IPS-11a (cell line): ENCODE data around the gene ALX4.

ENCODE experiments used
- H3K4me3 ChIP-seq: one replicate; pipeline ENCODE4 v1.5.1; 2013; ENCODE audit warnings: low read depth, low read length, control low read depth

Gene ALX4

DNA sequence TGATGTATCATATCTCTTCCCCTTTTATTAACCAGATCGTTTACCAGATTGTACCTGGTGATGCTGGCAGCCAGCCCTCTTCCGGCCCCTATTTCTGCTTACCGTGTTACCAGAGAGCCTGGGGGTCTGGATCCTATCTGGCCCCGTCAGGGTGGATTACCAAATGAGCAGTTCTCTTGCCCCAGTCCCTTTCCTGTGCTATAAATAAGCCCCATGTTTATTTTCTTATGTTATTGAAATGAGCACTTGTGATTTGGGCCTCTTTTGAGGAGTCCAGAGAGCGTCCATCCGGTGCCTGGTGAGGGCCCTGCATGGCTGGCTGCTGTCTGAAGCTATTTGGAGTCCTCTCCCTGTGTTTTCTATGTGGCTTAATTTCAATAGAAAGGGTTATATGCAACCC, 59.5 kb downstream of the ALX4 start:
- H3K4me3 ChIP-seq, result no peak overlapping the region

DNA sequence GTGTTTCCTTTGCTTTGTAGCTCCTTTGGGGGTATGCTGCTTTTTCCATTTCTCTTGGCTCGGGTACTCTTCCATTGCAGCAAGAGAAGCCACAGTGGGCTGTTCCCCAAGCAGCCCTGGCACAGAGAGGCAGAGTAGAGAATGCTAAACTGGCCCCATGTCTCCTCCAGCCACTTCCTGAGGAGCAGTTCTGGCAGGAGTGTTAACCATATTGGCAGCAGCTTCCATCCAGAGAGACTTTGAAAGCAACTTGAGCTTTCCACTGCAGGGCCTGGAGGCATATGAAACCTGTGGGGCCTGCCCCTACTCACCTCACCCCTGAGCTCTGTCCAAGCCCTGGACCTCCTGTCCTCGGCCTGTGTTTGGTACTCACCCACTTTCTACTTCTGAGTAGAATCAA, 61.8 kb downstream of the ALX4 start:
- H3K4me3 ChIP-seq, result no peak overlapping the region

DNA sequence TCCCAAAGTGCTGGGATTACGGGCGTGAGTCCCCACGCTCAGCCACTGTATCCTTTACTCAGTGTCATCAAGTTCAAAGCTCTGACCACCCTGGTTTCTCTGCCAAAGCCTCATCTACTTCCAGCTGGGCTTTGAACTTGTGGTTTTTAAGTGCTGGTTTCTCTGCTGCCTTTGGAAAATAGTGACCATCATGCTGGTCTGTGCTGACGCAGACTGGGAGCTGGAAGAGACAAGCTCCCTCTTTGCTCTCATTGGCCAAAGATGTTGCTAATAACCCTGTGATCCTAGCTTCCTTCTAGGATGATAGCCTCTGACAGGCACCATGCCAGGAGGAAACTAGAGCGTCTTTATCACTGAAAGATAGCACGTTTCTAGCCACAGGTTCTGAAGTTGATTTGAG, 62.4 kb downstream of the ALX4 start:
- no peak overlapping the region for H3K4me3 ChIP-seq

DNA sequence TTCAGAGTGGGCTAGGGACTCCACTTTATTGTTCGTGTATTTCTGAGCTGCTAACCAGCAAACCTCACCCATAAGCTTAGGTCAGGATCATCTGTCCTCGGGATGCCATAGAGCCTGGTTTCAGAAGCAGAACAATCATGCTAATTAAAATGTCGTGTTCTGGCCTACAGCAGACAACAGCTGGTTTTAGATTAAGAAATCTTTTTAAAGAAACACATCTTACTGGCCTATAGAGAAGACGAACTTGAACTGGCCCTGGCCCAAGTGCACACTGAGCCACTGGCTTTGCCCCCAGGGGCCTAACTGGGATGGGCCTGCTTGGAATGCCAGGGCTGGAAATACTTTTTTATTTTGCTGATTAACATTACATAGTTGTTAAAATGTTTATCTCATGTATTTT, 63.2 kb downstream of the ALX4 start:
- H3K4me3 ChIP-seq, result no peak overlapping the region

DNA sequence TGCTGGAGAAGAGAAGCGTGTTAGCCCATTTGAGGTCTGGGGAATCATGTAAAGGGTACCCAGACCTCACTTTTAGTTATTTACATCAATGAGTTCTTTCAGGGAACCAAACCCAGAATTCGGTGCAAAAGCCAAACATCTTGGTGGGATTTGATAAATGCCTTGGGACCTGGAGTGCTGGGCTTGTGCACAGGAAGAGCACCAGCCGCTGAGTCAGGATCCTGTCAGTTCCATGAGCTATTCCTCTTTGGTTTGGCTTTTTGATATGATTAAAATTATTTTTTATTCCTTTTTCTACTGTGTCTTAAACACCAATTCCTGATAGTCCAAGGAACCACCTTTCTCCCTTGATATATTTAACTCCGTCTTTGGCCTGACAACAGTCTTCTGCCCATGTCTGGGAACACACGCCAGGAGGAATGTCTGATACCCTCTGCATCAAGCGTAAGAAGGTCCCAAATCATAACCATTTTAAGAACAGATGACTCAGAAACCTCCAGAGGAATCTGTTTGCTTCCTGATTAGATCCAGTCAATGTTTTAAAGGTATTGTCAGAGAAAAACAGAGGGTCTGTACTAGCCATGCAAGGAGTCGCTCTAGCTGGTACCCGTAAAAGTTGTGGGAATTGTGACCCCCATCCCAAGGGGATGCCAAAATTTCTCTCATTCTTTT, 65.2 kb downstream of the ALX4 start:
- H3K4me3 ChIP-seq, result no peak overlapping the region

DNA sequence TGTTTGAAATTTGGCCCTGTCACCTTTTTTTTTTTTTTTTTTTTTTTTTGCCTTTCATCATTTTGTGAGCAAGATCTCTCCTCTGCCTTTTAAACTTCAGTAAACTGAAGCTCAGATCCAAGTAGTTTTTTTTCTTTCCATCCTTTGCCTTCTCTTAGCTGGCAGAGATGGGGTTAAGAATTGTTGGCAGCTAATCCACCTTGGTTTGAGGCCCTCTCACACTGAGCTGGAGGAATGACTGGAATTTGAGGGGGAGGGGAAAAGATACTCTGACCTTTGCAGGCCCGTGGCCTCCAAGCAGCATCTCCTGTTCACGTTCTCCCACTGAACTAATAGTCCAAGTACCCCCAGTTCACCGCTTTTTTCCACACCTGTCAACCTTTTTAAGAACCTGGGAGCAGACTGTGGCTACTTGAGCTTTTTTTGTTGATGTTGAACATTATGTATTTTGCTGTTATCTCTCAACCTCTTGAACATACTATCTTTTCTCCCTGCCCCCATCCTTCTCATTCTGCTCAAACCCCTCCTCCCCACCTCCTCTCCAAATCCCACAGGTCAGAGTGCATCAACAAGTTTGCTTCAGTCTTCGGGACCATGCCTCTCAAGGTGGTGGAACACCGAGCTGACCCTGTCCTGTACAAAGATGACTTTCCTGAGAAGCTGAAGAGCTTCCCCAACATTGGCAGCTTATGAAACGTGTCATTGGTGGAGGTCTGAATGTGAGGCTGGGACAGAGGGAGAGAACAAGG, 66.2 kb downstream of the ALX4 start:
- no peak overlapping the region for H3K4me3 ChIP-seq

DNA sequence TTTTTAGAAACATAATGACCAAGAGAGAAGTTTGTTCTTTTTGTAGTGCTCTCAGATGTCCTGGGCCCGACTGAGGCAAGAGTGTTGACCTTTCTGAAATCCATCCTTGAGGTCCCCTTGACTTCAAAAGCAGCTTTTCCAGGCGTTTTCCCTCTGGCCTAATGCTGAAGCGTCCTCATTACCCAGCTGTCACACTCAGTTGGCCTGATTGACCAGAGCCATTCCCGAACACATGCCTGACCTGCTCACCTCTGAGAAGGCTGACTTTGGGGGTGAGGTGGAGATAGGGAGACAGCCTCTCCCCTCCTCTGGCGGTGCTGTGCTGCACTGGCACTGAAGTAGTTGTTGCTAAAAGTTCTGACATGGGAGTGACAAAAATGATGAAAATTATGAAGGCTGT, 66.9 kb downstream of the ALX4 start:
- H3K4me3 ChIP-seq, result no peak overlapping the region

DNA sequence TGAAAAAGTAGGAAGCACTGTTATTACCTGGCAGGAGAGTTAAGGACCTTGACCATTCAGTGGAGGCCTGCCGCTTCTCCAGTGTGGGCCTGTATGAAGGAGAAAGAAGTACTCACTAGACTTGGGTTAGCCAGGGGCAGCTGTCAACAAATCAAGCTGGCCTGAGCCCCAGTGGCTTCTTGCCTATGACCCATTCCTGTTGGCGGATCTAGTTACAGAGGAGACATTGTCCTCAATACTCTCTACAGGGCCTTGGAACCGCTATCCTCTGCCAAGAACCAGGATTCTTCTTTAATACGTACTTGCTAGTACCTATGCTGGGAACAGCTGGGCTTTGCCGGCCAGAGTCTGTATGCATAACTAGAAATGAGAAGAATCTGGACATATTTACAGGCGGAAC, 68.1 kb downstream of the ALX4 start:
- H3K4me3 ChIP-seq, result no peak overlapping the region

DNA sequence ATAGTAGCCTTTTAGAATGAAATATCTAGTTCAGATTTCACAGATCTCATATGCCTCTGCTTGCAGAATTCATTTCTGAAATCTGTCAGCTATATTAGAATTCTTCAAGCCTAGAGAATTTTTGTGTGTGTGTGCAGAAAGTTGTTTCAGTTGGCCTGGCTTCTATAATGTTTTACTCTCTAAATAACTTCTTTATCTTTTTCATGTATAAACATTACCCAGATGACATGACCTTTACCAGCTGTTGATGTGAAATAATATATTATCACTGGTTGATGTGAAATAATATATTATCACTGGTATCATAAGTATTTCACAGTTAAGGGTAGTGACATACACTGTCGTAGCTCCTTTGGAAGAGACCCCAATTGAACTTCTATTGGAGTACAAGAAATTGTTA, 72.8 kb downstream of the ALX4 start:
- H3K4me3 ChIP-seq, result no peak overlapping the region

DNA sequence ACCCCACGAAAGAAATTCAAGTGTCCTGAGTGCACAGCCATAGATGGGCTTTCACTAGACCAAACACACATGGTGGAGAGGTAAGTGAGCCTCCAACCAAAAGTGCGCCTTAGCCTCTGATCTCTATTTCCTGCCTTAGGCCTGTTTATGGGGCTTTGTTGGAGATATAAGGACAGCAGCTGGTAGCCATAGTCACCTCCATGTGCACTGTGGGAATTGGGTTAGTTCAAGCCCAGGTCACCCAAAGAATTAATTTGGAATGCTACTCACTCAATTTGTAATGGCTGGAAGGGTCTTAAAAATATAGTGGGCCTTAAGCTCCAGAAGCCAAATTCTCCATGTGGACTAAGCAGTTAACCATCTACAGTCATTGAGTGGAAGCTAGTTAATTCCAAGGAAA, 73.6 kb downstream of the ALX4 start:
- H3K4me3 ChIP-seq, result no peak overlapping the region

DNA sequence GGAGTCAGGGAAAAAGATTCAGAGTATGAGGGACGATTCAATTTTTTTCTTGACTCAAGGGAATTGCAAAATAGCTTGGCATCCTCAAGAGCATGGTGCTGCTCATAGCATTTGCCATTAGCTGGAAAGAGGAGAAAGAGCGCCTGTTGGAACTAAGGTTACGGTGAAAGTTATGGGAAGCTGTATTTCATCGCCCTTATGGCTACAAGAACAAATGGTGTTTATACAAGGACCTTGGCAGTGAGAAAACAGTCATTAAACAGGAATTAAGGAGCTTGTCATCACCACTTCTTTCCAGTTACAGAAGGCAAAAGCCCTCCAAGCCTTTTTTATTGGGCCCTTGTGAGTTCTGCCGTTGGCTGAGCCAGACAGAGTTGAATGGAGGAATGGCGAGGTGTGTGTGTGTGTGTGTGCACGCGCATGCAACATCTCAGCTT, 74.2 kb downstream of the ALX4 start:
- no peak overlapping the region for H3K4me3 ChIP-seq

DNA sequence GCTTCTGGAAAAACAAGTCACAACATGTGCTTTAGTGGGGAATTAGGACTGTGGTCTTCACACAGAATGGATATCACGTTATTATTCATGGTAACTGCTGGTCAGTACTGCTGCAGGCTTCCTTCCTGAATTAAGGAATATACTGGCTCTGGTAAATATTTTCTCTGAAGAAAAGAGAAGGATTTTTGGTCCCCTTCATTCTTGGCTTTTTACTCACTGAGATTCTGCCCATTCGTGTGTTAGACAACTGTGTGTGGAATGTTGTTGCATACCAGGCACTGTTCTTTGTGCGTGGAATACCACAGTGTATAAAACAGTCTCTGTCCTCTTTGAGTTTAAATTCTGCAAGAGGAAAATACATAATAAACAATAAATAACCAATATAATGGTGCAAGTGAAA, 80.3 kb downstream of the ALX4 start:
- no peak overlapping the region for H3K4me3 ChIP-seq

DNA sequence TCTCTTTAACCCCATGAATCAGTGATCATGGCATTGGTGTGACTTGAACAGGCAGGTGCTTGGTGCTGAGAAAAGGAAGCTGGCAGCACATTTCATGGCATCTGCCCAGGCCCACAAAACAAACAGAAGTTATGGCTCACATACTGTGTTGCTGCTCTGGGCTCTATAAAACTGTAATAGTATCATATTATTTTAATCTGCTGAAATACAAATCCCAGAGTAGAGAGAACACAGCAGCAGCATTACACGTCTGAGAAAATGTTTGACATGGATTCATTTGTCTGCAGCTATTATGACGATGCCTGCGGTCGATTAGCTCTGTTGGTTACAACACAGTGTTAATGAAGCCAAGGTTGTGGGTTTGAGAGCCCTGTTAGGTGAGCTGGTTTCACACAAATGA, 80.8 kb downstream of the ALX4 start:
- no peak overlapping the region for H3K4me3 ChIP-seq

DNA sequence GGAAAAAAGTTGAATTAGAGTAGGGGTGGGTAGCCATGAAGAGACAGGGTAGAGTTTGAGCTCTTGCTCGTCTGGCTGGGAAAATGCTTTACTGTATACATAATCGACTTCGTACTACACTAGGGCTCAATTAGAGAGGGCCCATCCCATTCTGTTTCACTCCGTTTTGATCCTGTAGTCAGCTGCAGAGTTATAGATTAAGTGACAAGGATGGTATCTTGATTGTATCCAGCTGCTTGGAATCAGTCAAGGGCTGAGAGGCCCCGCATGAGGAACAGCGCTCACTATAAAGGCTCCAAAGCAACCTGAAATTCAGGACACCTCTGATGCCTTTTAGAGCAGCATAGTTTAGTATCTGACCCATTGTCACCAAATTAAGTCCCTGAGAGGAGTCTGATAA, 81.6 kb downstream of the ALX4 start:
- no peak overlapping the region for H3K4me3 ChIP-seq

DNA sequence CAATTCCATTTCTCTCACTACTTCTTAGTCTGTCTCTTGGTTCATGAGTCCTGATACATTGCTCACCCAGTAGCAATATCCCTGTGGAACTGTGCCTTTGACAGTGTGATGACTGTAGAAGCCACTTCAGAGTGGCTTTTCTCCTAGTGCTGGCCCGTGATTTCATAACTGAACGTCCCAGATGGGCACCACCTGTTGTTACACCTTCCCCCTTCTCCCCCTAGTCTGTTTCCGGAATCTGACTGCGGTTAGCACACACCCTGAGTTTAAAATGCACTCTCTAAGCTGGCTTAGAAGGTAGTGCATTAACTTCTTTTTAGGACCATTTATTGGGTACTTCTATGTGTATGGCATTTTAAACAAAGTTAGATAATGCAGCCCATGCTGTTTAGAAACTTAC, 83.0 kb downstream of the ALX4 start:
- no peak overlapping the region for H3K4me3 ChIP-seq

DNA sequence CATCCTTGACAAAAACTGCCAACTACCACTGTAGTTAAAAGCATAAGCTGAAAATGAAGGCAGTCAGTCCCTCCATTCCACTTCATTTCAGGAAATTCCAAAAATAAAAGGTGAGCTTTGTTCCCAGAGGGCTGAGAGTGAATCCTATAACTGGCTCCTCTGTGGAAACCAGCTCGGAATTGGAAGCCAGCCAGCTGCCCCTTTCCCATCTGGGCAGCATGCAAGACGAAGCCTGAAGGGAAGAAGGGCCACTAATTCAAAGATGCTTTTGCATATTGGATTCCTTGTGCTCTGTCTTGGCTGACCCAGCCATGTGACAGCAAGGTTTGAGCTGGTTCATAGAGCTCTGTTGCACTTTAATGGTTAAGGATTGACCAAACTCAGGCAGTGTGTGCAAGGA, 83.4 kb downstream of the ALX4 start:
- no peak overlapping the region for H3K4me3 ChIP-seq

DNA sequence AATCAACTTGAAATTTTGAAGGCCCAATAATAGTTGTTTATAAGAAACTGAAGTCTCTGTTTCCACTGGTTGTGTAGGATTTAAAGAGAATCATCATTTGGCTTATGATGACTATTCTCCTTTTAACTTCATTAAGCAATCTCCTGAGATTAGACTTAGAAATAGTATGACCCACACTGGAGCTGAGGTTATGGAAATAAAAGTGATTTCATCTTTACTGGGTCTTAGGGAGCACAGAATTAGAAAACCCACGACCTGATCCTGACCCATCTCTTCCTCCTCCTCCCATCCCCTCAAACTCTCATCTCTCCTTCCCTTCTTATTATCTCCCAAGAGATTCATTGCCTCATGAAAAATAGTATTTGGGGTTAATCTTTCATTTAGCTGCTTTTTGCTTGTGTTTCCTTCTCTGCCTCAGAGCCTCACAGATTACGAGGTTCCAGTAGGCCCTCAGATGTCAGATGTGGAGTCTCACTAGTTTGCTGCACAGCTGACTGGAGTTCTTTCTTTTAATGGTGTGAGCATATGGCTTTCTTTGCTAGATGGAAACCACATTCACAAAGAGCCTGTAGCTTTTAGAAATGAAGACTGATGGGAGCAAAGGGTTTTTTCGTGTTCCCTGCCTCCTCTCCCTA, 85.0 kb downstream of the ALX4 start:
- H3K4me3 ChIP-seq, result no peak overlapping the region

DNA sequence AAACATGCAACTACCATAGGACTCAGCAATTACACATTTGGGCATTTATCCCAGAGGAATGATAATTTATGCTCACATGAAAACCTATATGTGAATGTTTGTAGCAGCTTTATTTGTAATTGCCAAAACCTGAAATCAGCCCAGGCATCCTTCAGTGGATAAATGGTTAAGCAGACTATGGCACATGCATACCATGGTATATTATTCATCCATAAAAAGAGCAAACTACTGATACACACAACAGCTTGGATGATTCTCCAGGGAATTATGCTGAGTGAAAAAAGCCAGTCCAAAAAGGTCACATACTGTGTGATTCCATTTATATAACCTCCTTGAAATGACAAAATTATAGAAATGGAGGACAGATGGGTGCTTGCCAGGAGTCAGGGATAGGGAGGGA, 86.7 kb downstream of the ALX4 start:
- no peak overlapping the region for H3K4me3 ChIP-seq

DNA sequence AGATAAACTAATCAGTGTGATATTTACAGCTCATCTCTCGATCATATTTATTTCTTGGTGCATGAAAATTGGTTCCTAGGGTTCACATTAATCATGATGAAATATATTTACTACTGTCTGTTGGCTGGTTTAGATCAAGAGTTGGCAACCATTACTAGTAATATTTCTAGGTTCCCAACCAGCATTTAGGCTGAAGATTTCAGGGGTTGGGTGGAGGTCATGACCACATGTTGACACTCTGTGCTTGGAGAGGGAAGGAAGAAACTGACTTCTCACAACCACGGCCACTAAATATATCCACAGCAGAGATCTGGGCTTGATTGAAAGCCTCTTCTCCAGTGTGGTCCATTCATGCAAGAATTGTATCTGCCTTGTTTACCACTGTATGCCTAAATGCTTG, 87.9 kb downstream of the ALX4 start:
- H3K4me3 ChIP-seq, result no peak overlapping the region

DNA sequence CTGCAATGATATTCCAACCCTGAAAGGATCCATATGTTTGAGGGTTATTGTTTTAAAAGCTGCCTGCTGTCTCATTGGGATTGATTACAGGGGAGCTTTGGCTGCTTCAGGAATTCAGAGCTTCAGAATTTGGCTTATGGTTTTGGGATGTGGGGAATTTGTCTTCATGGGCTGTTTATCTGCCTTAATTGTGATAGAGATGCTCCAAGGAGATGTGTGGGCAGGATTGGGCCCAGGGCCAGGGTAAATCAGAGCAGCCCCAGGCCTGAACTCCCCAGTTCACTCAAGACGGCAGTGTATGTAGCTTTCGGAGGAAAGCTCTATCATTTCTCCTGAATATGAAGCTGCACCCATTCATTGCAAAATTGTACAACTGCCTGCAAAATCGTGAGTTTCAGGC, 88.5 kb downstream of the ALX4 start:
- H3K4me3 ChIP-seq, result no peak overlapping the region

DNA sequence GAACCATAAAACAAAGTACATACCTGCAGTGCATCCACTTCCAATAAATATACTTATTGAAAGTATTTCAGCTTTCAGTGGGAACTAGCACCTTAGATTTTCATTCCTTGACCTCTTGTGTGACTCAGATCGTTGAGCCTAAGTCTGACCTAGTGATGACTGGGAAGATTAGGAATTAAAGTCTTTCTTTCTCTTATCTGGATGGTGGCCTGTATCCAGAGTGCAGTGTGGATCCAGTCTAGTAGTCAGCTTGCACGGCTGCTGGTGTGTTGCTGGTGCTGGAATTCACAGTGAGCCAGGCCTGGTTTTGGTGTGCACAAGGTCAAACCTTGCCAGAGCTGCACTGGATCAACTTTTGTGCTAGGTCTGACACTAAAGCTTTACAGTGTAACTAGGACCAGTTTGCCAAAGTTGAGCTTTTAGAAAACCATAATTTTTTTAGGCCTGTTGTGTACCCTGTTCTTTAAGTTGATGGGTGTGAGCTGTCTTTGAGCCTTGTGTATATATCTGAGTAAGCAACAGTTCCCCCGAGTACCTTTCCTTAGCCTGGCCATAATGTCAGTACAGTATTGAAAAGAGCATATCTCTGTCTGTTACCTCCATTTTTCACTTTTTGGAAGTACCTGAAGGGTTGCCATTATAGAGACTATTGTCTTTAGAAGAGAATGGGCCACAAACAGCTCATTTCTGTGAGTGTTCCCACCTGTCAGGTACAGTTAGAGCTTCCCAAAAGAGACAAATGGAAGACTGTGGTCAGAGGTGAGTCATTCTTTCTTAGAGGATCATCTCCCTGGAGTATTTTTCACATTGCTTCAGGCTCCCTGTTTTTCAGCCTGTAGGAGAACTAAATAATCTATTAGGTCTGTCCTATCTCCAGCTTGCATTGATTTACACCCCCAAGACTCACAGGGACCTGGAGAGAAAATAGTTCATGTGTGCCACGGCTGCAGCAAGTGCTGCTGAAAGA, 89.8 kb downstream of the ALX4 start:
- H3K4me3 ChIP-seq, result no peak overlapping the region
